ENCODE measurements around the gene PSMB2. TPM values are rescaled to one million over a fixed set of nuclear protein-coding genes. Genes with fewer than 3 reads are reported as not detected.

Gene PSMB2
- total RNA-seq, 1 experiment from 2014 or later, result 86.0 TPM

DNA sequence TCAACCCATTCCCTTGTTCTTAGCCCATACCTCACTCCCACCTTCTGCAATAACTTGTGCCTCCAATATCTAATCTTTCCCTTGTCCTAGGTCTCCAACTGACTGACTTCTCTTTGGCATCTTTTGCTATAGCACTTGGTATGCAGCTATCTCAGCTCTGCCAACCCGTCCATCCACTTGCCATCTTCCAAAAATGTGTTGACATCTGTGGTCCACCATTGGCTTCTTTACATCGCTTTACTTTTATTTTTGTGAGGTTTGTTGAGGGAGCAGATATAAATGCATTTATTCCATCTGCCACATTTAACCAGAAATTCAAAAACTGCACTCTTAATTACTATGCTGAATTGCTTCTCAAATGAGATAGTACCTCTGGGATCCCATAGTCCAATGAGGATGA is 24.9 kb upstream of the PSMB2 start:
- Histone ChIP-seq H3K23me2 (ENCODE audit: insufficient read length, low read depth, low read length, poor library complexity, severe bottlenecking) (no peaks in the 10 kb centered on the region), H2AFZ (ENCODE audit: low read length) (no peak overlapping the region), H3K79me1 (ENCODE audit: insufficient read depth, low read depth, low read length, poor library complexity, severe bottlenecking) (no peaks in the 10 kb centered on the region), H3T11ph (ENCODE audit: low read length) (no peak overlapping the region), H3K56ac (ENCODE audit: insufficient read length, low read depth, low read length) (no peak overlapping the region), H3K9me3 (ENCODE audit: control insufficient read depth, low read depth, low read length) (no peaks in the 10 kb centered on the region), H3K79me2 (ENCODE audit: insufficient read depth, low read length) (no peaks in the 10 kb centered on the region), H2BK12ac (ENCODE audit: insufficient read length, low read depth, low read length) (no peak overlapping the region), H3K4me2 (ENCODE audit: insufficient read depth, insufficient read length, low read length) (no peak overlapping the region), H3K23ac (ENCODE audit: insufficient read length, low read depth, low read length) (no peak overlapping the region), H2BK20ac (ENCODE audit: low read depth, low read length, poor library complexity, severe bottlenecking) (no peak overlapping the region), H4K5ac (ENCODE audit: insufficient read length, low read depth, low read length) (no peak overlapping the region), H2AK5ac (ENCODE audit: insufficient read length, low read length) (no peak overlapping the region), H3K27me3 (ENCODE audit: insufficient read depth, low read length) (no peaks in the 10 kb centered on the region), H3K4me1 (ENCODE audit: insufficient read depth, low read length) (no peaks in the 10 kb centered on the region), H3K18ac (ENCODE audit: insufficient read length, low read depth, low read length) (no peak overlapping the region), H4K8ac (replicated peaks; ENCODE audit: insufficient read length, low read depth, low read length) (no peak overlapping the region), H2BK5ac (ENCODE audit: insufficient read length, low read length) (no peak overlapping the region), H3K9ac (ENCODE audit: extremely low read depth, insufficient read length, low read length) (no peak overlapping the region), H2BK120ac (ENCODE audit: low read depth, low read length, poor library complexity, severe bottlenecking) (no peak overlapping the region), H3K4ac (ENCODE audit: low read depth, low read length) (no peak overlapping the region), H4K91ac (ENCODE audit: insufficient read length, low read depth, low read length) (no peak overlapping the region), H4K20me1 (ENCODE audit: control insufficient read depth, insufficient read depth, insufficient read length) (no peaks in the 10 kb centered on the region), H3K14ac (ENCODE audit: insufficient read depth, low read length) (no peak overlapping the region), H2BK15ac (ENCODE audit: low read depth, low read length) (no peak overlapping the region), H3K27ac (ENCODE audit: insufficient read length, low read depth, low read length) (no peak overlapping the region)
- H3K9me3 Mint-ChIP-seq, result no peaks in the 10 kb centered on the region; a peak in 1 of 5 replicates
- no peak for DNase-seq
- H3K4me1 Mint-ChIP-seq, result peaks cover 6 to 7% of the 10 kb centered on the region in 2 experiments
- no peaks in the 10 kb centered on the region for H3K36me3 Mint-ChIP-seq (ENCODE audit: insufficient read depth in 1 of 3, low read depth in 3 of 3)
- TF ChIP-seq, protein P1, sequence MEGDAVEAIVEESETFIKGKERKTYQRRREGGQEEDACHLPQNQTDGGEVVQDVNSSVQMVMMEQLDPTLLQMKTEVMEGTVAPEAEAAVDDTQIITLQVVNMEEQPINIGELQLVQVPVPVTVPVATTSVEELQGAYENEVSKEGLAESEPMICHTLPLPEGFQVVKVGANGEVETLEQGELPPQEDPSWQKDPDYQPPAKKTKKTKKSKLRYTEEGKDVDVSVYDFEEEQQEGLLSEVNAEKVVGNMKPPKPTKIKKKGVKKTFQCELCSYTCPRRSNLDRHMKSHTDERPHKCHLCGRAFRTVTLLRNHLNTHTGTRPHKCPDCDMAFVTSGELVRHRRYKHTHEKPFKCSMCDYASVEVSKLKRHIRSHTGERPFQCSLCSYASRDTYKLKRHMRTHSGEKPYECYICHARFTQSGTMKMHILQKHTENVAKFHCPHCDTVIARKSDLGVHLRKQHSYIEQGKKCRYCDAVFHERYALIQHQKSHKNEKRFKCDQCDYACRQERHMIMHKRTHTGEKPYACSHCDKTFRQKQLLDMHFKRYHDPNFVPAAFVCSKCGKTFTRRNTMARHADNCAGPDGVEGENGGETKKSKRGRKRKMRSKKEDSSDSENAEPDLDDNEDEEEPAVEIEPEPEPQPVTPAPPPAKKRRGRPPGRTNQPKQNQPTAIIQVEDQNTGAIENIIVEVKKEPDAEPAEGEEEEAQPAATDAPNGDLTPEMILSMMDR (conservative IDR thresholded peaks at IDR 0.05), result no peak
- peaks cover 6% of the 10 kb centered on the region for H3K27me3 Mint-ChIP-seq (ENCODE audit: low read depth)
- no peak overlapping the region for H3K27ac Mint-ChIP-seq
- WGBS (ENCODE audit: extremely low coverage, insufficient read length, low lambda C conversion rate), result no CpG with 5 or more reads among the region's 2 CpGs
- no peak overlapping the region for H3K4me3 Mint-ChIP-seq

Measured in H9 (cell line).